HCT116 (cell line): ENCODE results near the gene PARP8. TPM values are rescaled to one million over a fixed set of nuclear protein-coding genes. Genes with fewer than 3 reads are reported as not detected.

ENCODE experiments used
- ATAC-seq: fragments of 200-7000 bp; cut with Tn5 transposase; 2 replicates; pipeline ENCODE4 v1.9.1; 2020; ENCODE audit warnings: mild to moderate bottlenecking, moderate library complexity
- Bru-seq: library from RNA; stranded (reverse); fragments of 400-500 nt; gene quantifications from one replicate; lab custom pipeline; 2021; lab: Mats Ljungman, UMichigan
- BruChase-seq, 2 experiments: library from RNA; stranded (reverse); fragments of 400-500 nt; gene quantifications; one replicate each; lab custom pipeline; 2021; lab: Mats Ljungman, UMichigan
- BruUV-seq: library from RNA; stranded (reverse); fragments of 400-500 nt; replicated peaks from 2 replicates; lab custom pipeline; 2021; lab: Mats Ljungman, UMichigan
- CTCF ChIA-PET: fragments of 300-600 bp; sonication (Branson Sonifier 250); formaldehyde crosslinking; loops from one replicate; lab custom pipeline; 2021; ENCODE audit warnings: antibody characterized with exemption; lab: Charles Lee
- POLR2A ChIA-PET: fragments of 300-600, 350-600 bp; sonication (Branson Sonifier 250); formaldehyde crosslinking; loops from one replicate; lab custom pipeline; 2021; ENCODE audit warnings: antibody characterized with exemption; lab: Charles Lee
- RAD21 ChIA-PET, 2 experiments: fragments of 300-600 bp; sonication (Branson Sonifier 250); formaldehyde crosslinking; loops; one replicate each; lab custom pipeline; 2023; ENCODE audit warnings: low total read pairs in 2 of 2; ENCODE audit not compliant: uncharacterized antibody in 2 of 2, unreplicated experiment in 2 of 2, low non-redundant PET in 1 of 2; lab: Charles Lee
- DNase-seq: peaks from one replicate; pipeline ENCODE4 v3.0.0-alpha.2; 2010; ENCODE audit warnings: low read depth, low spot score
- H2AFZ ChIP-seq: fragments of 200-600 bp; shearing (Covaris generic), sonication (generic); 2 replicates; pipeline ENCODE4 v1.6.1; 2017; ENCODE audit warnings: low read depth, mixed run types, mixed read lengths, antibody characterized with exemption, low read length; ENCODE audit not compliant: poor library complexity, severe bottlenecking
- H3K27ac ChIP-seq: 2 replicates; pipeline ENCODE4 v1.5.1; 2012; ENCODE audit warnings: low read depth, low read length
- H3K27me3 ChIP-seq: fragments of 200-600 bp; sonication (generic); 2 replicates; pipeline ENCODE4 v1.6.1; 2016; ENCODE audit warnings: mixed run types, low read length, mixed read lengths; ENCODE audit not compliant: insufficient read depth
- H3K36me3 ChIP-seq, 2 experiments: fragments of 200-500 bp in 1 of 2; fragments of 200-600 bp in 1 of 2; sonication (Bioruptor generic) in 1 of 2; sonication (generic) in 1 of 2; 2 replicates each; pipeline versions ENCODE4 v1.5.1 to v1.6.1; 2014 to 2016; ENCODE audit warnings: low read length in 2 of 2, inconsistent platforms in 1 of 2, mixed read lengths in 1 of 2, mixed run types in 1 of 2; ENCODE audit not compliant: insufficient read depth in 2 of 2, control insufficient read depth in 1 of 2
- H3K4me1 ChIP-seq, 2 experiments: fragments of 200-600 bp in 1 of 2; sonication (generic) in 1 of 2; 2 replicates each; pipeline versions ENCODE4 v1.5.1 to v1.6.1; 2012 to 2017; ENCODE audit warnings: low read length in 2 of 2, inconsistent platforms in 1 of 2, mild to moderate bottlenecking in 1 of 2, mixed read lengths in 1 of 2, mixed run types in 1 of 2, moderate library complexity in 1 of 2; ENCODE audit not compliant: insufficient read depth in 2 of 2, control insufficient read depth in 1 of 2
- H3K4me2 ChIP-seq: fragments of 200-600 bp; sonication (generic); 2 replicates; pipeline ENCODE4 v1.6.1; 2017; ENCODE audit warnings: mixed run types, low read length, mixed read lengths
- H3K4me3 ChIP-seq, 2 experiments: fragments of 200-600 bp in 1 of 2; sonication (generic) in 1 of 2; replicated peaks in 1 of 2; 2 replicates each; pipeline ENCODE4 v1.5.1; 2011 to 2016; ENCODE audit warnings: low read length in 2 of 2, control low read depth in 1 of 2, low read depth in 1 of 2, mild to moderate bottlenecking in 1 of 2, mixed read lengths in 1 of 2, mixed run types in 1 of 2
- H3K79me2 ChIP-seq: fragments of 200-600 bp; sonication (generic); 2 replicates; pipeline ENCODE4 v1.6.1; 2017; ENCODE audit warnings: mild to moderate bottlenecking, mixed run types, low read length, moderate library complexity, mixed read lengths; ENCODE audit not compliant: insufficient read depth
- H3K9ac ChIP-seq: fragments of 200-600 bp; sonication (generic); 2 replicates; pipeline ENCODE4 v1.6.1; 2016; ENCODE audit warnings: low read length, mixed read lengths
- H3K9me2 ChIP-seq: fragments of 200-600 bp; sonication (generic), shearing (Covaris generic); 2 replicates; pipeline ENCODE4 v1.6.1; 2017; ENCODE audit warnings: mixed run types, mild to moderate bottlenecking, moderate library complexity; ENCODE audit not compliant: insufficient read depth
- H3K9me3 ChIP-seq, 2 experiments: fragments of 200-500 bp in 1 of 2; fragments of 200-600 bp in 1 of 2; sonication (Bioruptor generic) in 1 of 2; sonication (generic) in 1 of 2; 2 replicates each; pipeline ENCODE4 v1.6.1; 2014 to 2017; ENCODE audit warnings: low read length in 2 of 2, mixed read lengths in 2 of 2, inconsistent platforms in 1 of 2, low read depth in 1 of 2, mild to moderate bottlenecking in 1 of 2, mixed run types in 1 of 2, moderate library complexity in 1 of 2; ENCODE audit not compliant: control insufficient read depth in 1 of 2, insufficient read depth in 1 of 2
- H4K20me1 ChIP-seq: fragments of 200-600 bp; sonication (generic), shearing (Covaris generic); 2 replicates; pipeline ENCODE4 v1.6.1; 2017; ENCODE audit warnings: mixed run types, mild to moderate bottlenecking, moderate library complexity; ENCODE audit not compliant: insufficient read depth
- POLR2AphosphoS5 ChIP-seq: IDR thresholded peaks from 2 replicates; pipeline ENCODE4 v1.6.1; 2011; ENCODE audit warnings: mild to moderate bottlenecking, low read depth, low read length, moderate library complexity
- REST ChIP-seq: IDR thresholded peaks from 2 replicates; pipeline ENCODE4 v1.6.1; 2012; ENCODE audit warnings: low read depth
- ZBTB33 ChIP-seq: IDR thresholded peaks from 2 replicates; pipeline ENCODE4 v1.6.1; 2011; ENCODE audit warnings: mild to moderate bottlenecking, low read length, moderate library complexity; ENCODE audit not compliant: insufficient replicate concordance; ENCODE audit errors: extremely low read depth
- ZFX ChIP-seq: fragments of 450-650 bp; IDR thresholded peaks from 2 replicates; pipeline ENCODE4 v1.6.1; 2017
- intact Hi-C: fragments of 100-400 bp; cut with micrococcal nuclease; formaldehyde crosslinking; loops from 2 replicates; pipeline ENCODE4 v1.10.0; 2022
- long read RNA-seq: library from polyadenylated mRNA; unstranded; transcript quantifications from one replicate; pipeline ENCODE4 v2.0.0, GENCODE V29; 2021; ENCODE audit not compliant: unreplicated experiment
- polyA plus RNA-seq: library from polyadenylated mRNA; unstranded; fragments of >200 nt; gene quantifications from 2 replicates; pipeline ENCODE4 v1.2.1, GENCODE V29; 2012; ENCODE audit warnings: missing spikeins
- total RNA-seq: library from RNA; stranded (reverse); gene quantifications from one replicate; pipeline ENCODE4 v1.2.1, GENCODE V29; 2021; ENCODE audit not compliant: unreplicated experiment
- TF ChIP-seq, protein P1 (sequence below): IDR thresholded peaks from 2 replicates; pipeline ENCODE4 v1.6.1; 2012

Gene PARP8, protein sequence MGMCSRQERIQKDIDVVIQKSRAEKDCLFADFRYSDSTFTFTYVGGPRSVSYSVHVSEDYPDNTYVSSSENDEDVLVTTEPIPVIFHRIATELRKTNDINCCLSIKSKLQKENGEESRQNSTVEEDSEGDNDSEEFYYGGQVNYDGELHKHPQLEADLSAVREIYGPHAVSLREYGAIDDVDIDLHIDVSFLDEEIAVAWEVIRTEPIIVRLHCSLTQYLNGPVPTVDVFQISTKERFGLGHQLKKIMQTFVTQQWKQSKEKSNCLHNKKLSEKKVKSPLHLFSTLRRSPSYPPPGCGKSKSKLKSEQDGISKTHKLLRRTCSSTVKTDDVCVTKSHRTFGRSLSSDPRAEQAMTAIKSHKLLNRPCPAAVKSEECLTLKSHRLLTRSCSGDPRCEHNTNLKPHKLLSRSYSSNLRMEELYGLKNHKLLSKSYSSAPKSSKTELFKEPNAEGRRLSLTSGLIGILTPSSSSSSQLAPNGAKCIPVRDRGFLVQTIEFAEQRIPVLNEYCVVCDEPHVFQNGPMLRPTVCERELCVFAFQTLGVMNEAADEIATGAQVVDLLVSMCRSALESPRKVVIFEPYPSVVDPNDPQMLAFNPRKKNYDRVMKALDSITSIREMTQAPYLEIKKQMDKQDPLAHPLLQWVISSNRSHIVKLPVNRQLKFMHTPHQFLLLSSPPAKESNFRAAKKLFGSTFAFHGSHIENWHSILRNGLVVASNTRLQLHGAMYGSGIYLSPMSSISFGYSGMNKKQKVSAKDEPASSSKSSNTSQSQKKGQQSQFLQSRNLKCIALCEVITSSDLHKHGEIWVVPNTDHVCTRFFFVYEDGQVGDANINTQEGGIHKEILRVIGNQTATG
- total RNA-seq (19.0 TPM), Bru-seq, nascent RNA (percentile 83 among the genes with signal in this experiment), BruChase-seq, experiment 1, labeled RNA remaining after a 6-hour chase (percentile 63 among the genes with signal in this experiment), BruChase-seq, experiment 2, labeled RNA remaining after a 2-hour chase (percentile 72 among the genes with signal in this experiment)
- 13.7 and 13.8 TPM in 2 replicates for polyA plus RNA-seq
- long read RNA-seq, full-length matches to known transcripts = 4 of 18 reads
- long read RNA-seq, partial matches to known transcripts = 5 of 18 reads
- long read RNA-seq, other reads (novel, unspliced or antisense) = 9 of 18 reads

DNA sequence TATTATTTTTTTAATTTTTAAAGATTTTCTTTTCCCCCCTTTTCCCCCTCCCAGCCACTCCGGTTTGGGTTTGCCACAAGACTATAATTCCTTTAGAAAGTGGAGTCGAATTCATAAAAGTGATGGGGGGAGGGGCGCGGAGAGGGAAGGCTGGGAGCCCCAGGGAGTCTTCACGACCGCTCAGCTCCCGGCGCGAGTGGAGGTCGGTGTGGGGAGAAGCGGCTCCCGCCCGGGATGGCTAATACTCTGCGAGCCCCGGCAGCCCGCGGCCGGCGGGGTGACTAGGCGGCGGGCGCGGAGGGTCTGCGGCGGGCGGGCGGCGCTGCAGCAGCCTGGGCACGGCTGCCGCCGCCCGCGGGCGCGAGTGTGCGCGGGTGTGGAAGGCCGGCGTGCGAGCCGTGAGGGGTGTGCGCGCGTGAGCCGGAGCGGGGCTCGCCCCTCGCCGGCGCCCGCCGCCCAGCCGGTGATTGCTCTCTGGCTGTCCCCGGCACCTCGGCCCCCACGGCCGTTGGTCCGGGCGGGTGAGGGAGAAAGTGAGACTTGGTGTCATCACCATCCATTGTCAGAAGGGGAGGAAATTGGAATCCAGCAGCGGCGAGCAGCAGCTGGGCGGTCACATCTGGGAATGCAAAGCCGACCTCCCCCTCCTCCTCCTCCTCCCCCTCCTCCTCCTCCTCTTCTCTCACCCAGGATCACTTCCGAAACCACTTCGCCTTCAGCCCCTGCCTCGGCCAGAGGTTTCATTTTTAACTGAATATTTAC is at the start of gene PARP8:
TSS of gene PARP8 (plus strand) at position 377 of the 762 bp plus-strand sequence. CDS start 459 bp downstream, outside the sequence.
- DNase-seq = no peak
- BruUV-seq = no TSS peak

DNA sequence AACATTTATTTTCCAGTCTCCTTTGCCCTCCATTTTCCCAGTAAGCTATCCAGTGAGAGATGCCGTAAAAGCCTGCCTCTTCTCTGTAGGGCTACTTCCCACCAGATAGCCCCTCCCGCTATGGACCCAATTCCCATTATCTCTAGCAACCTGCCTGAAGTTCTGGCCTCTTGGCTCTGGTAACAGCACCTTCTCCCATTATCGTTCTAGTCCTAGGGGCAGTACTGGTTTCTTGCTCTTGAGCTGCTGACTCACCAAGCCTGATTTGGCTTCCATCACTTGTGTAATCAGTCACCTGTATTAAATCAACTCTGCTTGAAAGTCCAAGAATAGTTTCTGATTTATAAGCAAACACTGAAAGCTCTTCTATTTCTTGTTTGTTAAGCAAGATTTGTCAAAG is 42.8 kb upstream of the PARP8 start:
- POLR2A ChIA-PET = no interaction called here
- Histone ChIP-seq H3K4me2 (no peak overlapping the region), H3K9me2 (no peaks in the 10 kb centered on the region), H3K9me3 (no peaks in the 10 kb centered on the region), H3K4me1 (no peaks in the 10 kb centered on the region), H3K27ac (no peak overlapping the region), H3K9ac (no peak overlapping the region), H3K27me3 (no peaks in the 10 kb centered on the region), H3K4me3 (no peak overlapping the region), H2AFZ (no peak overlapping the region), H4K20me1 (no peaks in the 10 kb centered on the region), H3K79me2 (no peaks in the 10 kb centered on the region), H3K36me3 (no peaks in the 10 kb centered on the region)
- no peak for ATAC-seq
- RAD21 ChIA-PET = no interaction called here
- TF ChIP-seq, protein P1, sequence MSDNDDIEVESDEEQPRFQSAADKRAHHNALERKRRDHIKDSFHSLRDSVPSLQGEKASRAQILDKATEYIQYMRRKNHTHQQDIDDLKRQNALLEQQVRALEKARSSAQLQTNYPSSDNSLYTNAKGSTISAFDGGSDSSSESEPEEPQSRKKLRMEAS = no peak
- TF ChIP-seq REST (no peak), ZBTB33 (no peak)
- no TSS peak for BruUV-seq
- CTCF ChIA-PET = no interaction called here
- DNase-seq = no peak
- intact Hi-C loops = no loop called here

More for the DNA sequence above, at the start of gene PARP8:
- intact Hi-C loops = no loop called here
- Histone ChIP-seq H3K79me2 (peaks cover 15% of the 10 kb centered on the region), H2AFZ (peak within 1 kb of the TSS; percentile 83)
- TF ChIP-seq ZFX (no peak), POLR2AphosphoS5 (peak; percentile 43; the same call in 1 of the 2 replicates)
- TF ChIP-seq, all 23 proteins: peak for 1
- ChIA-PET CTCF (no interaction called here), RAD21 (no interaction called here), POLR2A (interaction anchor here (1.3 kb wide), 1 partner anchor 10 kb away, joined by 3 read pairs; no protein-coding TSS in a partner anchor)
- Histone ChIP-seq H3K9me2 (no peaks in the 10 kb centered on the region), H4K20me1 (no peaks in the 10 kb centered on the region), H3K9me3 (no peaks in the 10 kb centered on the region), H3K4me3 (peak within 1 kb of the TSS; percentile 81 to 84), H3K9ac (peak within 1 kb of the TSS; percentile 80), H3K27me3 (no peaks in the 10 kb centered on the region), H3K36me3 (no peaks in the 10 kb centered on the region), H3K27ac (peak within 1 kb of the TSS; percentile 82), H3K4me2 (peak within 1 kb of the TSS; percentile 79), H3K4me1 (peaks cover 0 to 16% of the 10 kb centered on the region in 2 experiments; a peak in 2 of 4 replicates)
- peak; percentile 77 for ATAC-seq
